TTC549 (cell line): ENCODE data around the gene ZNF827.

ENCODE experiments used
- FAIRE-seq: peaks from 2 replicates; lab custom pipeline; 2012; peaks lifted over from hg19 to GRCh38; lab: Jason Lieb, UNC

The ZNF827 gene

DNA sequence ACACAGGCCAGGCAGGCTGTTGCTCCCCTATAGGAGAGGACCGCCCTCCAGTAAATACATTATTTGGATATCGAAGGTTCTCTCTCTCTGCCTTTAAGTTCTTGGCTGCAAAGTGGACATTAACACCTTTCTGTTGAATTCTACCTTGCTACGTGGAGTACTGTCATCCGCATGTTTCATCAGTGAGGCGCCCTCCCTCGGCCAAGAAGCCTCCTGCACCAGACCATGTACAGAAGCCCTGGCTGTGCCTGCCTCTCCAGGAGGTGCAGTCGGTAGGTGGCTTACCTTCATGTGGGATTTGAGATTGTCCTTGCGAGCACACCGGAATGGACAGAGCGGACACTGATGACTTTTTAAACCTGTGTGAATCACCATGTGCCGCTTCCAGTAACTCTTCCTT lies 46.7 kb downstream of the ZNF827 start:
- FAIRE-seq = no peak

- FAIRE-seq = no peak
Observed at GRCh38 chr4:145890689-145891088, 47.9 kb downstream of the ZNF827 start.

GRCh38 chr4:145888393-145888792 lies 50.2 kb downstream of the ZNF827 start:
- FAIRE-seq = no peak

- FAIRE-seq = no peak
Observed at GRCh38 chr4:145887241-145887991, 51.2 kb downstream of the ZNF827 start.

- FAIRE-seq = no peak
Observed at GRCh38 chr4:145886871-145887240, 51.8 kb downstream of the ZNF827 start.

- FAIRE-seq = no peak
Observed at GRCh38 chr4:145885666-145886065, 53.0 kb downstream of the ZNF827 start.

- no peak for FAIRE-seq
Observed at GRCh38 chr4:145884775-145885174, 53.8 kb downstream of the ZNF827 start.

GRCh38 chr4:145883101-145883694 lies 55.4 kb downstream of the ZNF827 start:
- no peak for FAIRE-seq

GRCh38 chr4:145882604-145883003 lies 56.0 kb downstream of the ZNF827 start:
- no peak for FAIRE-seq

- no peak for FAIRE-seq
Observed at GRCh38 chr4:145881989-145882388, 56.6 kb downstream of the ZNF827 start.

DNA sequence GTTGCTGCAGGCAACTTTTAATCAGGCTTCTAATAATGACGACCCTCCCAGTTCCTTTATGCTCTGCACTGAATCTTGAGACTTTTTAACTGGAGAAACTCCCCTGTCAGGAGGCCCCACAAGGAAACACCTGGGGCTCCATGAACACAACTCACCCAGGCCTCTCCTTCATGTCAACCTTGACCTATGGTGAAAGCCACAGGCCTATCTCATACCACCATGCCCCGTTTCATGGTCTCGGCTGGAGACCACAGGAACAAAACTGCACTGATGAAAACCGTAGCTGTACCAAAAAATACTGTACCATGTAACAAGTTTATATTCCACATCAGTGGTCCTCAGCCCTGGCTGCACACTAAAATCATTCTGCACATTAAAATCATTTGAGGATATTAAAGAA lies 57.0 kb downstream of the ZNF827 start:
- no peak for FAIRE-seq

DNA sequence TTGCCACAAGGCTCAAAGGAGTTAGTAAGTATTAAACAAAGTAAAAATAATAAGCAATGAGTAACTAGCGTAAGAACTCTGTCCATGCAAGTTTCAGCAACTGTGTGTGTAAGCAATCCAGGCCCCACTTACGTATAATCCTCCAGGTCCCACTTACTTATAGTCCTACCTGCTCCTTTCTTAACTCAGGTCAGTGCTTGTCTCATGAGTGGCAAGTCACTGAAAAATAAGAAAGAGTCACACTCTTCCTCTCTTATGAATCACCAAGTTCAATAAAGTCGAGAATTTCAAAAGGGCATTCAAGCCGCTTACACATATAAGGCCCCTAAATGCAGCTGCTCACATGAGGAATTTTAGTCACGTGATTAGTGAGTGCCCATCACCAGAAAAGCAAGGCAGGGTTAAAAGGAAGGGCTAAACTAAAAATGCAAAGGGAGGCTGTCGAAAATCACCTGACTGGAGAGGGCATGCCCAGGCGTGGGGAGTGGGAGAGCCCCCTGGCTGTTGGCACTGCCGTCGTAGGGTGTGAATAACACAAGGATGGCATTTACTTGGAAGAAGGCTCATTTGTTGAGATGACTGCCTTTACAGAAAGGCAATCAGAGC lies 58.2 kb downstream of the ZNF827 start:
- no peak for FAIRE-seq

DNA sequence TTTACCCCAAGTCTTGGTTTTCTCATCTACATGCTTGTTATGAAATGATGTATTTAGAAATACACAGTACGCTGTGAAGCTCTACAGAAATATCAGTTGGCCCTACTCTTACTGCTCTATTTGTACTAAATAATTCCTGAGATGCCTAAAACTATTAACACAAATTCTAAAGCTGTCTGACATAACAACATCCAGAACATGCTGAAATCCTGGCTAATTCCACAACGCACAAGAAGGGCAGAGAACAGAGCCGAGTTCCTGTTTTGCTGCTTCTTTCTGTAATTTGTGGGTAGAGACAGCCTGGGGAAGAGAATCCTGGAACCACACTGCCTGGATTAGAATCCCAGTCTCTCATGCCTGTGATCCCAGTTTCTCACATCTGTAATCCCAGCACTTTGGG lies 59.0 kb downstream of the ZNF827 start:
- no peak for FAIRE-seq

DNA sequence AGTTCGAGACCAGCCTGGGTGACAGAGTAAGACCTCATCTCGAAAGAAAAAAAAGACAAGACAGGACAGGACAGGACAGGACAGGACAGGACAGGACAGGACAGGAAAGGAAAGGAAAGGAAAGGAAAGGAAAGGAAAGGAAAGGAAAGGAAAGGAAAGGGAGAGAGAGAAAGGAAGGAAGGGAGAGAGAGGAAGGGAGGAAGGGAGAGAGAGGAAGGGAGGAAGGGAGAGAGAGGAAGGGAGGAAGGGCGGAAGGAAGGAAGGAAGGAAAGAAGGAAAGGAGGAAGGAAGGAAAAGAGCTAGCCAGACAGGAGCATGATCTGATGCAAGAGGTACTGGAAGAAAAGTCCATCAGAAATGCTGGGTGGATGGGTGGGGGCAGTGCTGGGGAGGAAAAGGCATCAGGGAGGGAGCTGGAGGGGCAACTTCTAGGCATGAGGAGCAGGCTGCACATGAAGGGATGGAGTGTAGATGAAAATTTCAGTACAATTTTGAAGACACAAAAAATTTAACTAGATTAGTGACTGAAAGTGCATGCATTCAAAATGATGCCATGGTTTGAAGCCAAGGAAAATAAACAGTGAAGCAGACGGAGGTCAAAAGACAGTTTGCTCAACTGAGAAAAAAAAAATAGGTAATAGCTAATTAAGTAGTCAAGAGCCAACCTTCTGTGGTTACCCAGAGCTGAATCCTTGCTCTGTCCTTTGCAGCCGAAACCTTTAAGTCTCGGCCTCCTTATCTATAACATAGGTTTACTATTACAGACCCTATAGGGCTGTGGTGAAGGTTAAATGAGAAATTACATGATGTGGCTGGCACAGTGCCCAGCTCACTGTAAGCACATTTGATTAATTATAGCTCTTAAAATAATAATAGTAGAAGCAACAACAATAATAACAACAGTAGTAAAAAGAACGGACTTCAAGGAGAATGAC lies 59.9 kb downstream of the ZNF827 start:
- FAIRE-seq = no peak

DNA sequence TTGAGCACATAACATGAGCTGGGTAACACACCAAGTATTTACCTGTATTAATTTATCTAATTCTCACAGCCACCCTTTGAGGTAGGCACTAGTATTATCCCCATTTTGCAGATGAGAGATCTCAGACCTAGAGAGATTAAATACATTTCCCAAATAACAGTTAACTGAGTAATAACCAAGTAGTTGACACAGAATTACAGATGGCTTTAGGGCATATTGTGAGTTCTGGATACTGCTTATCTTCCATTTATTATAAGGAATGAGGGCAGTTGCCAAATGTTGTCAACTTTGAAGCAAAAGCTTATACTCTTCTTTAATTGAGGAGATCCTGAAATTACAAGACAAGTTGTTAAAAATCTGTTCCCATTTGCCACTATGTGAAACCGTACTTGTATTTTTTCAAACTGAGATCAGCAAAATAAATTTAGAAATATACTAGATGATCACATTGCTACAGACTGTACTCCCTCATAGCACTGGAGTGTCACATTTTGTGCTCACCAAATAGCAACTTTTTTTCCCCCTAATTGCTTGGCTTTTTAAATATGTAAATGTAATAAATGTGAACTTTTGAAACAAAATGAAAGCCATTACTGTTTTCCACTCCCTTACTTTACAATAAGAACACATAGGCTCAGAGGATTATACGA lies 62.0 kb downstream of the ZNF827 start:
- no peak for FAIRE-seq

DNA sequence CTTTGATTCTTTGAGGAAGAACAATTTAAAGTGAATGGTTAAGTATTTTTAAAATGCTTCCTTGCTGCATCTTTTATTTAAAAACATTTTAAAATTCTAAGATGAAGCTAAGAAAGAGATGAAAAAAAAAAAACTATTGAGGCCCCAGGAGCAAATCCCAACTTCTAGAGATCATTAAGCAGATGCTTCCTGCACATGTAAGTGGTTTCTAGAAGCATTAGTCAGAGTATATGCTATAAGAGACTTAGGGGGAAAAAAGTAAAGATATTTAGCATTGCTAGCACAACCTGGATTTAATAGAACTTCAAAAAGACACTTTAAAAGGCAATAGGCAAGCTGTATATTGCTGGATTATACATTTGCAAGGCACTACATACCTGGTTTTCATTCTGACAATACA lies 64.7 kb downstream of the ZNF827 start:
- FAIRE-seq = no peak

- FAIRE-seq = no peak
Observed at GRCh38 chr4:145871209-145871608, 67.4 kb downstream of the ZNF827 start.

DNA sequence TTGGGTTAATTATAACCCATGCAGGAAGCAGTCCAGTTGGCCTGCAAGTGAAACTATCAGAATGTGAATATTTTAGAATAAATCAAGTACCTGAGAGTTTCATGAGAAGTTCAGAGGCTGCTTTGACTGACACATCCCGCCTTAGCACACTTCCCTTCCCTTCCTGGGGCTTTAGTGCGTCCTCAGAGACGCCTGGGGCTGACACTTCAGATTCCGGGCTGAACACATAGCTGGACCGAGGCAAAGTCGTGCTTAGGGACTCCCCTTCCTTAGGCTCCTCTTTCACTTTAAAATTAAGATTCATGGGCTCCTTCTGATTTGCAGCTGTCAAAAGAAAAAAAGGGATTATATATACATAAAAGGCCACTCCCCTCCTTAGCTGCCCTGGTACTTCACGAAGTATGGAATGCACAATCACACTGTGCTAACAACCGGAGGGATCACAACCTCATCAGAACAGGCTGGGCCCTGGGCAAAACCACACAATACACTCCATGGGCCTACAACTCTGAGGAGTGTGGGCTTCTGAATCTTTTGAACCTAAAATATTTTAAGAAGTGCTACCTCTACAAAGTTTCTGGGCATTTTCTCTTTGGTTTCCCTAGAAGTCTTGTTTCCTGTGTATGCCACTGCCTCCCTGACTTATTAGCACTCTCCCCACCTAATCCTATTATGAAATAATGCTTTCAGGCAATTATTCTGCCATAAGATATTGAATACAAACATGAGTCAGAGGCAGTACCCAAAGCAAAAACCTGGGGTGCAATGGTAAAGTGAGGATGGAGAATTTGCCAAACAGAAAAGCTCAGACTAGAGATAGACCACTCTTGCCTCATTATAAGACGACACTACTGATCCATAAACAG lies 68.2 kb downstream of the ZNF827 start:
- FAIRE-seq = no peak

DNA sequence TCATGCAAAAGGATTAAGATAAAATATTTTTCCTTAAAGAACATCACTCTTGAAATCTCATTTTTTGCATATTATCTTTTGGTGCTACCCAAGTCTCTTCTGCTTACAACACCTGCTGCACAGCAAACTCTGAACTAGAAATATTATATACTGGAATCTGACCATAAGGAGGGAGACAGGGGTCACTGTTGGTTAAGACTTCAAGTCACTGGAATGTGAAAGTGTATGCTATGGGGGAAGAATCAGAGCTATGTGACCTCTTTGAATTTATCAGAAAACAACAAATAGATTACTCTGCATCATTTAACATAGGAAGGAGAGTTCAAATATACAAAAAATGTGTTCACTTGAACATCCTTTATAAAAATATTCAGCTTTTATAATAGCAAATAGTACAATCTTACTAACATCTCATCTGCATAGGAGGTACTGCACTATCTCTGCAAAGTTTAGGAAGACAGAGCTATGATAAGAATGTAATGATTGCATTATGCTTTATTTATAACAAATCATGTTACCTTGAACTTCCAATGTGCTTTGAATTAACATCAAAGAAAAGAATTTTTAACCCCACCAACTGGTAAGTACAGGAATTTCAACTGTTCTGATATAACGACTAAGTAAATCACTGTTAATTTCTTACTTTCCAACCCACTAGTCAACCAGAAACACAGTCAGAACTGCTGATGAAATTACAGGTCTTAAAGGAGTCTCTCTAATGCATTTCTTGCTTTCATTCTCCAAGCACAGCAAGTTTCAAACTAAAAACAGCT lies 69.8 kb downstream of the ZNF827 start:
- no peak for FAIRE-seq

- no peak for FAIRE-seq
Observed at GRCh38 chr4:145867406-145867805, 71.2 kb downstream of the ZNF827 start.
